Hepatocyte (in vitro differentiated cells): ENCODE measurements around the gene BEST1.

ENCODE experiments used
- EZH2 ChIP-seq: fragments of 200-600 bp; sonication (generic); IDR thresholded peaks from 2 replicates; pipeline ENCODE4 v1.6.1; 2016; ENCODE audit warnings: antibody characterized with exemption, mild to moderate bottlenecking, borderline replicate concordance
- TF ChIP-seq, protein P1 (sequence below): fragments of 200-600 bp; sonication (generic); IDR thresholded peaks from 2 replicates; pipeline ENCODE4 v1.5.1; 2016; ENCODE audit warnings: antibody characterized with exemption, mild to moderate bottlenecking; ENCODE audit not compliant: poor library complexity

DNA sequence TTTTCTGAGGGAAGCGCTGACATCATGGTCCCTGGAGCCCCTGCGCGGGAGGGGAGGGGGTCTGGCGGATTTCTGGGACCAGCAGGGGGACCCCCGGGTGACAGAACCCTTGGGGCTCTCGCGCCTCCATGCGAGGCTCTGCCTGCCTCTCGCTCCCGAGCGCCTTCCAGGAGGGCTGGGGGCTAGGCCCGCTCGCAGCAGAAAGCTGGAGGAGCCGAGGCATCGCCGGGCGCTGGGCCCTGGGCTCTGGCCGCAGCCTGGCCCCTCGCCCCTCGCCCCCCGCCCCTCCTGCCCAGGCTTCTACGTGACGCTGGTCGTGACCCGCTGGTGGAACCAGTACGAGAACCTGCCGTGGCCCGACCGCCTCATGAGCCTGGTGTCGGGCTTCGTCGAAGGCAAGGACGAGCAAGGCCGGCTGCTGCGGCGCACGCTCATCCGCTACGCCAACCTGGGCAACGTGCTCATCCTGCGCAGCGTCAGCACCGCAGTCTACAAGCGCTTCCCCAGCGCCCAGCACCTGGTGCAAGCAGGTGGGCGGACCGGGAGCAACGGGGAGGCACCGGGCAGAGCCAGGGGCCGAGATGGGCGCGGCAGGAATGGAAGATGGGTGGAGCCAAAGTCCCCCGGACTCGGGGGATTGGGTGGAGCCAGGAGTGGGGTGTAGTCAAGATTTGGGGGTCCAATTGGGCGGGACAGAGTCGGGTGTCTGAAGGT, 5.4 kb downstream of the BEST1 start:
- TF ChIP-seq, protein P1, sequence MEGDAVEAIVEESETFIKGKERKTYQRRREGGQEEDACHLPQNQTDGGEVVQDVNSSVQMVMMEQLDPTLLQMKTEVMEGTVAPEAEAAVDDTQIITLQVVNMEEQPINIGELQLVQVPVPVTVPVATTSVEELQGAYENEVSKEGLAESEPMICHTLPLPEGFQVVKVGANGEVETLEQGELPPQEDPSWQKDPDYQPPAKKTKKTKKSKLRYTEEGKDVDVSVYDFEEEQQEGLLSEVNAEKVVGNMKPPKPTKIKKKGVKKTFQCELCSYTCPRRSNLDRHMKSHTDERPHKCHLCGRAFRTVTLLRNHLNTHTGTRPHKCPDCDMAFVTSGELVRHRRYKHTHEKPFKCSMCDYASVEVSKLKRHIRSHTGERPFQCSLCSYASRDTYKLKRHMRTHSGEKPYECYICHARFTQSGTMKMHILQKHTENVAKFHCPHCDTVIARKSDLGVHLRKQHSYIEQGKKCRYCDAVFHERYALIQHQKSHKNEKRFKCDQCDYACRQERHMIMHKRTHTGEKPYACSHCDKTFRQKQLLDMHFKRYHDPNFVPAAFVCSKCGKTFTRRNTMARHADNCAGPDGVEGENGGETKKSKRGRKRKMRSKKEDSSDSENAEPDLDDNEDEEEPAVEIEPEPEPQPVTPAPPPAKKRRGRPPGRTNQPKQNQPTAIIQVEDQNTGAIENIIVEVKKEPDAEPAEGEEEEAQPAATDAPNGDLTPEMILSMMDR: no peak
- no peak for TF ChIP-seq EZH2
